Trophoblast cell (in vitro differentiated cells and primary cell): ENCODE measurements around the gene GPBAR1.
A peak's percentile ranks its signal among the peaks of the same experiment; 100 is the strongest.

Experiments used
- DNase-seq, 2 donors: peaks; one replicate each; pipeline ENCODE4 v3.0.0-alpha.2; 2016
- H2AFZ ChIP-seq: 2 replicates; pipeline ENCODE4 v1.6.1; 2013; ENCODE audit warnings: low read length, moderate library complexity, mild to moderate bottlenecking; ENCODE audit not compliant: insufficient read depth, poor library complexity
- H2AK5ac ChIP-seq: 2 replicates; pipeline ENCODE4 v1.6.1; 2013; ENCODE audit warnings: mild to moderate bottlenecking, low read length
- H2BK120ac ChIP-seq: 2 replicates; pipeline ENCODE4 v1.6.1; 2013; ENCODE audit warnings: low read length, mild to moderate bottlenecking, moderate library complexity; ENCODE audit not compliant: insufficient read depth, poor library complexity
- H2BK12ac ChIP-seq: 2 replicates; pipeline ENCODE4 v1.6.1; 2013; ENCODE audit warnings: mild to moderate bottlenecking, low read length, moderate library complexity
- H2BK5ac ChIP-seq: 2 replicates; pipeline ENCODE4 v1.6.1; 2013; ENCODE audit warnings: low read length, low read depth, moderate library complexity, mild to moderate bottlenecking; ENCODE audit not compliant: poor library complexity
- H3K14ac ChIP-seq: 2 replicates; pipeline ENCODE4 v1.6.1; 2013; ENCODE audit warnings: mild to moderate bottlenecking, low read length
- H3K18ac ChIP-seq: 2 replicates; pipeline ENCODE4 v1.6.1; 2013; ENCODE audit warnings: mild to moderate bottlenecking, low read length
- H3K23ac ChIP-seq: 2 replicates; pipeline ENCODE4 v1.6.1; 2013; ENCODE audit warnings: low read length
- H3K27ac ChIP-seq: 2 replicates; pipeline ENCODE4 v1.5.1; 2013; ENCODE audit warnings: low read depth, mild to moderate bottlenecking, inconsistent platforms, low read length, moderate library complexity
- H3K27me3 ChIP-seq: 2 replicates; pipeline ENCODE4 v1.6.1; 2013; ENCODE audit warnings: inconsistent platforms, mild to moderate bottlenecking, low read length, moderate library complexity; ENCODE audit not compliant: insufficient read depth
- H3K36me3 ChIP-seq, 2 experiments: 1 replicate in 1 of 2; 2 replicates in 1 of 2; pipeline ENCODE4 v1.6.1; 2013; ENCODE audit warnings: low read length in 2 of 2, mild to moderate bottlenecking in 2 of 2, moderate library complexity in 1 of 2; ENCODE audit not compliant: insufficient read depth in 2 of 2, control insufficient read depth in 1 of 2
- H3K4ac ChIP-seq: 2 replicates; pipeline ENCODE4 v1.6.1; 2013; ENCODE audit warnings: low read depth, mild to moderate bottlenecking, low read length, moderate library complexity
- H3K4me1 ChIP-seq, 2 experiments: 1 replicate in 1 of 2; 2 replicates in 1 of 2; pipeline ENCODE4 v1.6.1; 2013; ENCODE audit warnings: low read length in 2 of 2, mild to moderate bottlenecking in 2 of 2, moderate library complexity in 1 of 2; ENCODE audit not compliant: insufficient read depth in 2 of 2, control insufficient read depth in 1 of 2
- H3K4me2 ChIP-seq: 2 replicates; pipeline ENCODE4 v1.6.1; 2013; ENCODE audit warnings: inconsistent platforms, mild to moderate bottlenecking, low read length, moderate library complexity
- H3K4me3 ChIP-seq: 2 replicates; pipeline ENCODE4 v1.5.1; 2013; ENCODE audit warnings: mild to moderate bottlenecking, low read depth, low read length, inconsistent platforms
- H3K79me1 ChIP-seq: one replicate; pipeline ENCODE4 v1.6.1; 2013; ENCODE audit warnings: low read length
- H3K79me2 ChIP-seq: 2 replicates; pipeline ENCODE4 v1.6.1; 2013; ENCODE audit warnings: low read length, mild to moderate bottlenecking; ENCODE audit not compliant: control insufficient read depth, insufficient read depth, poor library complexity
- H3K9ac ChIP-seq: 2 replicates; pipeline ENCODE4 v1.6.1; 2013; ENCODE audit warnings: mild to moderate bottlenecking, low read length
- H3K9me3 ChIP-seq: 2 replicates; pipeline ENCODE4 v1.6.1; 2013; ENCODE audit warnings: low read depth, mild to moderate bottlenecking, control low read depth, inconsistent platforms, low read length; ENCODE audit not compliant: insufficient read depth
- H4K12ac ChIP-seq: 2 replicates; pipeline ENCODE4 v1.6.1; 2013; ENCODE audit warnings: low read depth, mild to moderate bottlenecking, low read length, moderate library complexity
- H4K8ac ChIP-seq: 2 replicates; pipeline ENCODE4 v1.6.1; 2013; ENCODE audit warnings: low read depth, mild to moderate bottlenecking, low read length, moderate library complexity
- H4K91ac ChIP-seq: one replicate; pipeline ENCODE4 v1.6.1; 2013; ENCODE audit warnings: low read depth, mild to moderate bottlenecking, low read length, moderate library complexity
- WGBS: extraction: QIAGEN DNeasy Blood & Tissue Kit; methylation state at CpG from one replicate; pipeline ENCODE4 v1.1.7; 2013; ENCODE audit warnings: missing lambda C conversion rate; ENCODE audit not compliant: insufficient read length, insufficient coverage; ENCODE audit errors: extremely low coverage; 5-methylcytosine and 5-hydroxymethylcytosine counted together

GPBAR1 gene

DNA sequence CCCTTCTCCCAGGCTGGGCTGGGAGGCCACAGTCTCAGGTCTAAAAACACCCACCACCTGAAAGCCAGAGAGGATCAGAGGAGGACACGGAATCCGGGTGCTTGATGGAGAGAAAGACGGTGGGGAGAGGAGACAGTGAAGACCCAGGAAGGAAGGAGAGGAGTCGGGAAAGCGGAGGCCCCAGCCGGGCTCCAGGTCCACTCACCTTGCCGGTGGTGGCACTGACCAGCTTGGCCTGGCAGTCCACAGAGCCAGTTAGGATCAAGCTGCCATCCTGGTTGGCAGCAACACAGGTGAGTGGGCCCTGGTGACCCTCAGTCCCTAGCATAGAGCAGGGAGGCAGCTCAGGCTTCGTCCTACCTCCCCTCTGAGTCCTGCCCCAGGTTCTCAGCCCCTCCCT is 4.8 kb downstream of the GPBAR1 start:
- Histone ChIP-seq H3K27ac (no peak overlapping the region), H3K9me3 (no peaks in the 10 kb centered on the region), H2AFZ (no peak overlapping the region), H2BK12ac (no peak overlapping the region), H4K12ac (no peak overlapping the region), H3K4me2 (no peak overlapping the region), H3K27me3 (no peaks in the 10 kb centered on the region), H3K36me3 (peaks cover 47 to 49% of the 10 kb centered on the region in 2 experiments), H3K9ac (no peak overlapping the region), H3K79me2 (peaks cover 9% of the 10 kb centered on the region), H3K4ac (no peak overlapping the region), H2BK120ac (no peak overlapping the region), H2AK5ac (no peak overlapping the region), H3K23ac (no peak overlapping the region), H3K79me1 (peaks cover 6% of the 10 kb centered on the region), H3K18ac (no peak overlapping the region), H3K4me1 (peaks cover 3 to 15% of the 10 kb centered on the region in 2 experiments), H3K14ac (no peak overlapping the region), H4K8ac (no peak overlapping the region), H2BK5ac (no peak overlapping the region), H4K91ac (no peak overlapping the region), H3K4me3 (no peak overlapping the region)
- no peak for DNase-seq
- WGBS: no CpG with 5 or more reads among the region's 8 CpGs

DNA sequence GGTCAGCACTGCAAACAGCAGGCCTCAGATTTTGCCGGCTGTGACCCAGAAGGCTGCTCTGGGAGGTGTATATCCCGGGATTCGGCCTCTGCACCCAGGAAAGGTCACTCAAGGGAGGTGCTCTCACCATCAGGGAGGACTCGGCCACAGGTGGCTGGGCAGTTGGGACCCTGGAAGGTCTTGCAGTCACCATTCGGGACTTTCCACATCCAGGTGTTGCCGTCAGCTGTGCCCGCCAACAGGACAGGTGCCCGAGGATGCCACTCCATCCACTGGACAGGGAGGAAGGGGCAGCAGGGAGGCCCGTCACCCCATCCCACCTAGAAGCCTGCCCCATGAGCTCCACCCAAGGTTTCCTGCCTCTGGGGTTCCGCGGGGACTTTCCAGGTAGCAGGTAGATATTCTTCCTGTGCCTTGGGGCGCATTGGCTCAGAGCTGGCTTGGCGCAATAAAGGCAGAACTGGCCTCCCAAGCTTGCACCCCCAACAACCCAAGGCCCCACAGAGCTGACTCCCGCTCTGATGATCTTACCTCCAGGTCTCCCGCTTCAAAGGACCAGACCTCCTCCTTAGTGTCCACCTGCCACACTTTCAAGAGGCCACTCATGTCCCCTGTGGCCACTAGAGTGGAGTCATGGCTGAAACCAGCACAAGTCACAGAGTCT is 5.6 kb downstream of the GPBAR1 start:
- Histone ChIP-seq H3K27me3 (no peaks in the 10 kb centered on the region), H3K36me3 (peaks cover 47 to 49% of the 10 kb centered on the region in 2 experiments), H2BK120ac (no peak overlapping the region), H3K79me1 (peaks cover 6% of the 10 kb centered on the region), H4K8ac (no peak overlapping the region), H3K4me3 (no peak overlapping the region), H2BK12ac (no peak overlapping the region), H2AK5ac (no peak overlapping the region), H3K27ac (no peak overlapping the region), H3K9ac (no peak overlapping the region), H2AFZ (no peak overlapping the region), H3K4ac (no peak overlapping the region), H3K4me2 (no peak overlapping the region), H3K9me3 (no peaks in the 10 kb centered on the region), H3K18ac (no peak overlapping the region), H3K23ac (no peak overlapping the region), H3K14ac (no peak overlapping the region), H4K91ac (no peak overlapping the region), H4K12ac (no peak overlapping the region), H3K79me2 (peaks cover 9% of the 10 kb centered on the region), H2BK5ac (no peak overlapping the region), H3K4me1 (peaks cover 5 to 13% of the 10 kb centered on the region in 2 experiments)
- no peak for DNase-seq
- no CpG with 5 or more reads among the region's 15 CpGs for WGBS

DNA sequence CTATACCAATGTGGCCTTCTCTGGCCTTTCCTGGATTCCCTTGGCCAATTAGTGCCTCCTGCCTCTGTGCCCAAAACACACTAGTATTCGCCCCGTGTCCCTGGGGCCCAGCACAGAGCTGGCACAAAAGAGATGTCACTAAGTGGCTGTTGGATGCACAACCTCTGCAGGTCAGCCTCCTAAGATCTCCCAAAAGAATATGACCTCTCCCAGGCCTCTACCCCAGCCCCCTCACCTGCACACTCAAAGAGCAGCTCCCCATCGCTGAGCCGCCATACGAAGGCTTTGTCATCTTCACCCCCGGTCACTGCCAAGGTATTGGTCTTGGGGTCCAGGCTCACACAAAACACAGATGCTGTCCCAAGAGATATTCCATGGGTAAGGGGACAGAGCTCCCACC is 6.4 kb downstream of the GPBAR1 start:
- Histone ChIP-seq H3K9ac (no peak overlapping the region), H3K27me3 (no peaks in the 10 kb centered on the region), H2BK120ac (no peak overlapping the region), H4K91ac (no peak overlapping the region), H3K18ac (no peak overlapping the region), H3K79me2 (peaks cover 9% of the 10 kb centered on the region), H3K4me3 (no peak overlapping the region), H2AFZ (no peak overlapping the region), H3K14ac (no peak overlapping the region), H3K4me1 (peaks cover 5 to 10% of the 10 kb centered on the region in 2 experiments), H3K36me3 (peaks cover 47 to 49% of the 10 kb centered on the region in 2 experiments), H2BK5ac (no peak overlapping the region), H3K9me3 (no peaks in the 10 kb centered on the region), H3K27ac (no peak overlapping the region), H3K4ac (no peak overlapping the region), H2BK12ac (no peak overlapping the region), H3K79me1 (peaks cover 6% of the 10 kb centered on the region), H4K12ac (no peak overlapping the region), H2AK5ac (no peak overlapping the region), H3K4me2 (no peak overlapping the region), H3K23ac (no peak overlapping the region), H4K8ac (no peak overlapping the region)
- DNase-seq: no peak
- WGBS: no CpG with 5 or more reads among the region's 6 CpGs

DNA sequence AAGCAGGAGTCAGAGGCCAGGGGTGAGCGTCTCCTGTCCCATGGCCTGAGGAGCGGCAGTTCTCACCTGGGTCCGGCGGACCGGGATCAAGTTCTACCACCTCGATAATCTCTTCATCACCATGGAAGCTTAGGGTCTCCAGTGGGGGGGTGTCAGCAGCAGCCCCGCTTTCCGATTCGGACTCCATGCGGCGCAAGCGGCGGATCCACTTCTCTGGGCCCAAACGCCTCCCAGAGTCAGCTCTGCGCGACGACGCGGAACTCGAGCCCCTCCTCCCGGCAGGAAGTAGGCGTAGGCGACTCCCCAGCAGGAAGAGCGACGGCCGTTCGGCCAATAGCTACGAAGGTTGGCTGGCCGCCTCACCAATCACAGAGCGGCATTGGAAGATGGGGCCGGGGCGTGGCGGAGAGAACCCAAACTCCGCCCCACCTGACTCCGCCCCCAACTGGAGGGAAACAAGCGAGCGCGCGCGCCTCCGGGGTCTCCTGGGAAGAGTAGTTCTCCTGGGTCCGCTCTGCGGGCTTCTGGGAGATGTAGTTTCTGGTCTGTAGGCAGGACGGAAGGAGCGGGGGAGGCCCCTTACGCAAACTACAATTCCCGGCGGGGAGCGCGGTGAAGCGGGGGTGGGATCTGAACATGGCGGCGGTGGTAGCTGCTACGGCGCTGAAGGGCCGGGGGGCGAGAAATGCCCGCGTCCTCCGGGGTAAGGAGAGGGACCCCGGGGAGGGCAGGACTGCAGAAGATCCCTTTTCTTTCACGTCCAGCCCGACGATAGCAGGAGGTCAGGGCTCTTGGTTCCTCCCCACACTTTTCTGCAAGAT is 9.3 kb downstream of the GPBAR1 start, which contains the start of the genes AAMP and PNKD:
Gene AAMP, minus strand, starts transcription at position 238 of the 821 bp plus-strand sequence. Its CDS starts 51 bp downstream, at position 187.
Gene PNKD, plus strand, starts transcription at position 620 of the 821 bp plus-strand sequence. Its CDS starts 17 bp downstream, at position 637.
- Histone ChIP-seq H2BK12ac (no peak within 1 kb of the TSS), H3K4me2 (peak within 1 kb of the TSS; percentile 92), H3K79me2 (peaks cover 9% of the 10 kb centered on the region), H4K91ac (peak within 1 kb of the TSS; percentile 81), H3K4ac (peak within 1 kb of the TSS; percentile 71), H3K4me3 (peak within 1 kb of the TSS; percentile 90), H3K79me1 (peaks cover 6% of the 10 kb centered on the region), H2AFZ (peak within 1 kb of the TSS; percentile 69), H3K27me3 (no peaks in the 10 kb centered on the region), H3K9ac (peak within 1 kb of the TSS; percentile 88), H3K14ac (peak within 1 kb of the TSS; percentile 83), H3K27ac (peak within 1 kb of the TSS; percentile 46), H3K4me1 (peaks cover 5 to 12% of the 10 kb centered on the region in 2 experiments), H2BK5ac (peak within 1 kb of the TSS; percentile 63), H2BK120ac (peak within 1 kb of the TSS; percentile 34), H4K12ac (peak within 1 kb of the TSS; percentile 54), H3K9me3 (no peaks in the 10 kb centered on the region), H3K36me3 (peaks cover 41 to 43% of the 10 kb centered on the region in 2 experiments), H3K23ac (no peak within 1 kb of the TSS), H3K18ac (peak within 1 kb of the TSS; percentile 32), H2AK5ac (peak within 1 kb of the TSS; percentile 42), H4K8ac (peak within 1 kb of the TSS; percentile 86)
- DNase-seq: peak; percentile 100
- WGBS: no CpG with 5 or more reads among the region's 64 CpGs
